22Rv1 (cell line): Measurements from ENCODE around the gene TREM2.

Source experiments
- ZFX ChIP-seq: fragments of 450-650 bp; IDR thresholded peaks from 2 replicates; pipeline ENCODE4 v1.6.1; 2017; ENCODE audit warnings: antibody characterized with exemption, borderline replicate concordance
- TF ChIP-seq, protein P1 (sequence below): fragments of 450-650 bp; IDR thresholded peaks from 2 replicates; pipeline ENCODE4 v1.5.1; 2017; ENCODE audit warnings: mild to moderate bottlenecking

DNA sequence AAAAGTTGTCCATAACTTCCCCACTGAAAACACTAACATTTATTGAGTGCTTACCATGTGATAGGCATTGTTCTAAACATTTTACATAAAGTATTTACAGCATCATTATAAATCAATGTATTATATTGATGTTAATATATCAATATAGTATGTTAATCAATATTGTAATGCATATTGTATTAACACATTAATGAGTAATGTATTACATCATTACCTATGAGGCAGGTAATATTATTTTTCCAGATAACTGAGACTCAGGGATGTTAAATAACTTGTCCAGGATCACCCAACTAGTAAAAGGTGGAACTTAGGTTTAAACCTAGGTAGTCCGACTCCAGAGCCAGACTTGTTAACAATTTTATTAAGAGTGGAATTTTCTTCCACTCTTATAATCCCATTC, 12.2 kb upstream of the TREM2 start:
- TF ChIP-seq, protein P1, sequence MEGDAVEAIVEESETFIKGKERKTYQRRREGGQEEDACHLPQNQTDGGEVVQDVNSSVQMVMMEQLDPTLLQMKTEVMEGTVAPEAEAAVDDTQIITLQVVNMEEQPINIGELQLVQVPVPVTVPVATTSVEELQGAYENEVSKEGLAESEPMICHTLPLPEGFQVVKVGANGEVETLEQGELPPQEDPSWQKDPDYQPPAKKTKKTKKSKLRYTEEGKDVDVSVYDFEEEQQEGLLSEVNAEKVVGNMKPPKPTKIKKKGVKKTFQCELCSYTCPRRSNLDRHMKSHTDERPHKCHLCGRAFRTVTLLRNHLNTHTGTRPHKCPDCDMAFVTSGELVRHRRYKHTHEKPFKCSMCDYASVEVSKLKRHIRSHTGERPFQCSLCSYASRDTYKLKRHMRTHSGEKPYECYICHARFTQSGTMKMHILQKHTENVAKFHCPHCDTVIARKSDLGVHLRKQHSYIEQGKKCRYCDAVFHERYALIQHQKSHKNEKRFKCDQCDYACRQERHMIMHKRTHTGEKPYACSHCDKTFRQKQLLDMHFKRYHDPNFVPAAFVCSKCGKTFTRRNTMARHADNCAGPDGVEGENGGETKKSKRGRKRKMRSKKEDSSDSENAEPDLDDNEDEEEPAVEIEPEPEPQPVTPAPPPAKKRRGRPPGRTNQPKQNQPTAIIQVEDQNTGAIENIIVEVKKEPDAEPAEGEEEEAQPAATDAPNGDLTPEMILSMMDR: no peak
- TF ChIP-seq ZFX: no peak
